Heart left ventricle (tissue), 13 donors: ENCODE results near the gene GPR137C.

Experiments used
- CTCF ChIP-seq, 12 donors: fragments of 200-600 bp; sonication (generic) in 4 of 12; IDR thresholded peaks; one replicate each; pipeline versions ENCODE4 v1.5.0 to v1.8.0; 2018 to 2022; ENCODE audit warnings: antibody characterized with exemption in 12 of 12, mild to moderate bottlenecking in 5 of 12
- POLR2A ChIP-seq, 2 donors: fragments of 450-650 bp; IDR thresholded peaks; one replicate each; pipeline ENCODE4 v1.6.1; 2017; ENCODE audit warnings: antibody characterized with exemption in 2 of 2, mild to moderate bottlenecking in 2 of 2, moderate library complexity in 2 of 2
- donor health status: ischemic (EF 13 %, LVEDD 7.1; RV severe dilation, severe dysfunction).
- donor health status: DM: no; HTN: yes; CAD: no.
- donor health status: DM: no; HTN: no; CAD: no.
- donor health status: ischemic (EF 25% LVEDD 6.9; RV normal size, moderate dysfunction).
- donor health status: ischemic (EF 25% LVEDD 5.7; RV mildly dilated, moderate dysfunction).
- donor health status: ischemic (EF 35%, LVEDD 5.7; RV mildly dilated, moderate dysfunction).
- donor health status: nonischemic (EF 11% LVEDD 7.7; RV severe dilation, severe dysfunction).
- donor health status: DM: yes; HTN: yes; CAD: no.
- donor health status: PGD.
- donor health status: ischemic (EF 29% LVEDD 5.4; RV normal size, mild dysfunction).
- donor health status: nonischemic (EF 23%, LVEDD 6.1; RV moderate dilation, normal function).

DNA sequence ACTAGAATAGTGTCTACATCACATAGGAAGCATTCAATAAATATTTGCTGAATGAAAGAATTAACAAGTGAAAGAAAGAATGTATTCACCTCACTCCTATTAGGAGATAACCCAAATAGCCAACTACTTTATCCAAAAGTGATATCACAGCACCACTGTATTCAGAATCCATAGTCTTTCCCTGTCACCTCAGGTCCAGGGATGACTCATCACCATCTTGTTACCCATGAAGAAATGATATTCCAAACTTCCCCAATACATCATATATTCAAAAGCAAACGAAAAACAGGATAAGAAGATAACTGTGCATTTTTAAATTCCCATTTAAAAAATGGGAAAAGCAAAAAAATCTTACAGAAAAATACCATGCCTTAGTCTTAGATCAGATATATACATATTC lies 39.4 kb upstream of the GPR137C start:
- TF ChIP-seq POLR2A (IDR thresholded peaks at IDR 0.05) (no peak), CTCF (IDR thresholded peaks at IDR 0.05) (no peak)
